ENCODE data around the gene CD63. TPM values are rescaled to one million over a fixed set of nuclear protein-coding genes. Genes with fewer than 3 reads are reported as not detected.

Gene CD63
- polyA plus RNA-seq, 1 donor from 2014 or later: 217 TPM

- Histone ChIP-seq H2AFZ (ENCODE audit: low read depth, low read length) (no peak overlapping the region), H3K36me3 (ENCODE audit: insufficient read depth, low read length) (no peaks in the 10 kb centered on the region), H3K4me3 (ENCODE audit: low read length) (no peak overlapping the region), H3K9me2 (ENCODE audit: insufficient read depth, low read length) (no peaks in the 10 kb centered on the region), H4K20me1 (ENCODE audit: insufficient read depth) (no peaks in the 10 kb centered on the region), H3K27me3 (ENCODE audit: insufficient read depth, low read depth, low read length) (no peaks in the 10 kb centered on the region), H3K9ac (ENCODE audit: low read length) (no peak overlapping the region), H3K9me3 (ENCODE audit: low read length) (no peaks in the 10 kb centered on the region), H3F3A (ENCODE audit: insufficient read depth, low read length, poor library complexity, severe bottlenecking) (peaks cover 9% of the 10 kb centered on the region), H3K4me2 (ENCODE audit: low read length) (no peak overlapping the region), H3K79me2 (replicated peaks; ENCODE audit: insufficient read depth, low read length) (peaks cover 6% of the 10 kb centered on the region), H3K27ac (ENCODE audit: low read length) (peak overlapping the region; percentile 97)
- TF ChIP-seq EP300 (conservative IDR thresholded peaks at IDR 0.05; ENCODE audit: poor library complexity, severe bottlenecking) (no peak), CTCF (IDR thresholded peaks at IDR 0.05; ENCODE audit: poor library complexity, severe bottlenecking) (no peak), RAD21 (conservative IDR thresholded peaks at IDR 0.05) (no peak), MXI1 (conservative IDR thresholded peaks at IDR 0.05; ENCODE audit: poor library complexity, severe bottlenecking) (no peak), TAF1 (IDR thresholded peaks at IDR 0.05; ENCODE audit: low read depth) (no peak), REST (IDR thresholded peaks at IDR 0.05; ENCODE audit: borderline replicate concordance) (no peak), SMC3 (conservative IDR thresholded peaks at IDR 0.05; ENCODE audit: poor library complexity) (no peak), EZH2 (IDR thresholded peaks at IDR 0.05; ENCODE audit: borderline replicate concordance, insufficient read depth, low read length, poor library complexity, severe bottlenecking) (no peak), POLR2AphosphoS5 (IDR thresholded peaks at IDR 0.05) (no peak)
These were observed 7.3 kb upstream of the CD63 start for GRCh38 chr12:55736076-55736475.

DNA sequence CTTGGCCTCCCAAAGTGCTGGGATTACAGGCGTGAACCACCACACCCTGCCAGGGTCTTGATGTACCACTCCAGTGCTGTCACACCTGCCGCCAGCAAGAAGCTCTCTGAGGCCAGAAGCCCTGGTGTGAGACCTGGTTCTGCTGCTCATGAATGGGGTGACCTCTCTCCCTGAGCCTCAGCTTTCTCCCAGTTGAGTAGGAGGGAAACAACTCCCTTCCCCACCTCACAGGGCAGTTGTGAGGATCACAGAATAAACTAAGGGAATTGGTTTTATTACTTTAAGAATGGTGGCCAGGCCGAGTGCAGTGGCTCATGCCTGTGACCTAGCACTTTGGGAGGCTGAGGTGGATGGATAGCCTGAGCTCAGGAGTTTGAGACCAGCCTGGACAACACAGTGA lies 5.8 kb upstream of the CD63 start:
- Histone ChIP-seq H3K27me3 (ENCODE audit: insufficient read depth, low read depth, low read length) (no peaks in the 10 kb centered on the region), H3K27ac (ENCODE audit: low read length) (no peak overlapping the region), H3K36me3 (ENCODE audit: insufficient read depth, low read length) (no peaks in the 10 kb centered on the region), H3K9ac (ENCODE audit: low read length) (no peak overlapping the region), H3K79me2 (replicated peaks; ENCODE audit: insufficient read depth, low read length) (peaks cover 6% of the 10 kb centered on the region), H2AFZ (ENCODE audit: low read depth, low read length) (no peak overlapping the region), H3K9me2 (ENCODE audit: insufficient read depth, low read length) (no peaks in the 10 kb centered on the region), H3K4me3 (ENCODE audit: low read length) (no peak overlapping the region), H3K9me3 (ENCODE audit: low read length) (no peaks in the 10 kb centered on the region), H4K20me1 (ENCODE audit: insufficient read depth) (no peaks in the 10 kb centered on the region), H3K4me2 (ENCODE audit: low read length) (no peak overlapping the region), H3F3A (ENCODE audit: insufficient read depth, low read length, poor library complexity, severe bottlenecking) (peaks cover 9% of the 10 kb centered on the region)
- TF ChIP-seq EP300 (conservative IDR thresholded peaks at IDR 0.05; ENCODE audit: poor library complexity, severe bottlenecking) (no peak), EZH2 (IDR thresholded peaks at IDR 0.05; ENCODE audit: borderline replicate concordance, insufficient read depth, low read length, poor library complexity, severe bottlenecking) (no peak), CTCF (IDR thresholded peaks at IDR 0.05; ENCODE audit: poor library complexity, severe bottlenecking) (no peak), SMC3 (conservative IDR thresholded peaks at IDR 0.05; ENCODE audit: poor library complexity) (no peak), POLR2AphosphoS5 (IDR thresholded peaks at IDR 0.05) (no peak), MXI1 (conservative IDR thresholded peaks at IDR 0.05; ENCODE audit: poor library complexity, severe bottlenecking) (no peak), REST (IDR thresholded peaks at IDR 0.05; ENCODE audit: borderline replicate concordance) (no peak), RAD21 (conservative IDR thresholded peaks at IDR 0.05) (no peak), TAF1 (IDR thresholded peaks at IDR 0.05; ENCODE audit: low read depth) (no peak)
